ENCODE results near the gene PHF12. TPM values are rescaled to one million over a fixed set of nuclear protein-coding genes. Genes with fewer than 3 reads are reported as not detected.

PHF12 gene
- total and polyA plus RNA-seq, 2 of the 13 experiments (the other 11 are each of a cell fraction or from before 2014, with no cell fraction given) = 9.8 to 17.1 TPM

- TF ChIP-seq ZNF780A (CRISPR knock-in tag; IDR thresholded peaks at IDR 0.05) (peak; percentile 47; the same call in 1 of the 2 replicates), HIC2 (CRISPR knock-in tag; IDR thresholded peaks at IDR 0.05; ENCODE audit: low read depth) (peak; percentile 44), ZNF256 (CRISPR knock-in tag; conservative IDR thresholded peaks at IDR 0.05) (no peak), FOXO1 (CRISPR knock-in tag; IDR thresholded peaks at IDR 0.05) (peak; percentile 28; the same call in 1 of the 2 replicates), TAF1 (CRISPR knock-in tag; IDR thresholded peaks at IDR 0.05) (peak; percentile 45), ZNF781 (CRISPR knock-in tag; IDR thresholded peaks at IDR 0.05; ENCODE audit: borderline replicate concordance, not compliant biosample characterization) (peak; percentile 10), CBFB (CRISPR knock-in tag; IDR thresholded peaks at IDR 0.05) (peak; percentile 53; the same call in 1 of the 2 replicates), PCBP1 (IDR thresholded peaks at IDR 0.05; ENCODE audit: borderline replicate concordance, low read depth, low read length) (no peak), ZNF451 (CRISPR knock-in tag; IDR thresholded peaks at IDR 0.05) (no peak), ZBTB14 (CRISPR knock-in tag; IDR thresholded peaks at IDR 0.05) (no peak), THRA (CRISPR knock-in tag; IDR thresholded peaks at IDR 0.05; ENCODE audit: borderline replicate concordance) (peak; percentile 66; the same call in 1 of the 2 replicates), RFXAP (CRISPR knock-in tag; IDR thresholded peaks at IDR 0.05; ENCODE audit: borderline replicate concordance) (no peak), ZNF205 (CRISPR knock-in tag; IDR thresholded peaks at IDR 0.05) (0 out of 2 replicates have a peak, but pooled peaks have one; percentile 37)
- TF ChIP-seq, protein P1, sequence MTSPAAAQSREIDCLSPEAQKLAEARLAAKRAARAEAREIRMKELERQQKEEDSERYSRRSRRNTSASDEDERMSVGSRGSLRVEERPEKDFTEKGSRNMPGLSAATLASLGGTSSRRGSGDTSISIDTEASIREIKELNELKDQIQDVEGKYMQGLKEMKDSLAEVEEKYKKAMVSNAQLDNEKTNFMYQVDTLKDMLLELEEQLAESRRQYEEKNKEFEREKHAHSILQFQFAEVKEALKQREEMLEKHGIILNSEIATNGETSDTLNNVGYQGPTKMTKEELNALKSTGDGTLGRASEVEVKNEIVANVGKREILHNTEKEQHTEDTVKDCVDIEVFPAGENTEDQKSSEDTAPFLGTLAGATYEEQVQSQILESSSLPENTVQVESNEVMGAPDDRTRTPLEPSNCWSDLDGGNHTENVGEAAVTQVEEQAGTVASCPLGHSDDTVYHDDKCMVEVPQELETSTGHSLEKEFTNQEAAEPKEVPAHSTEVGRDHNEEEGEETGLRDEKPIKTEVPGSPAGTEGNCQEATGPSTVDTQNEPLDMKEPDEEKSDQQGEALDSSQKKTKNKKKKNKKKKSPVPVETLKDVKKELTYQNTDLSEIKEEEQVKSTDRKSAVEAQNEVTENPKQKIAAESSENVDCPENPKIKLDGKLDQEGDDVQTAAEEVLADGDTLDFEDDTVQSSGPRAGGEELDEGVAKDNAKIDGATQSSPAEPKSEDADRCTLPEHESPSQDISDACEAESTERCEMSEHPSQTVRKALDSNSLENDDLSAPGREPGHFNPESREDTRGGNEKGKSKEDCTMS (CRISPR knock-in tag; conservative IDR thresholded peaks at IDR 0.05) = no peak
- TF ChIP-seq, protein P2, sequence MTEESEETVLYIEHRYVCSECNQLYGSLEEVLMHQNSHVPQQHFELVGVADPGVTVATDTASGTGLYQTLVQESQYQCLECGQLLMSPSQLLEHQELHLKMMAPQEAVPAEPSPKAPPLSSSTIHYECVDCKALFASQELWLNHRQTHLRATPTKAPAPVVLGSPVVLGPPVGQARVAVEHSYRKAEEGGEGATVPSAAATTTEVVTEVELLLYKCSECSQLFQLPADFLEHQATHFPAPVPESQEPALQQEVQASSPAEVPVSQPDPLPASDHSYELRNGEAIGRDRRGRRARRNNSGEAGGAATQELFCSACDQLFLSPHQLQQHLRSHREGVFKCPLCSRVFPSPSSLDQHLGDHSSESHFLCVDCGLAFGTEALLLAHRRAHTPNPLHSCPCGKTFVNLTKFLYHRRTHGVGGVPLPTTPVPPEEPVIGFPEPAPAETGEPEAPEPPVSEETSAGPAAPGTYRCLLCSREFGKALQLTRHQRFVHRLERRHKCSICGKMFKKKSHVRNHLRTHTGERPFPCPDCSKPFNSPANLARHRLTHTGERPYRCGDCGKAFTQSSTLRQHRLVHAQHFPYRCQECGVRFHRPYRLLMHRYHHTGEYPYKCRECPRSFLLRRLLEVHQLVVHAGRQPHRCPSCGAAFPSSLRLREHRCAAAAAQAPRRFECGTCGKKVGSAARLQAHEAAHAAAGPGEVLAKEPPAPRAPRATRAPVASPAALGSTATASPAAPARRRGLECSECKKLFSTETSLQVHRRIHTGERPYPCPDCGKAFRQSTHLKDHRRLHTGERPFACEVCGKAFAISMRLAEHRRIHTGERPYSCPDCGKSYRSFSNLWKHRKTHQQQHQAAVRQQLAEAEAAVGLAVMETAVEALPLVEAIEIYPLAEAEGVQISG (CRISPR knock-in tag; IDR thresholded peaks at IDR 0.05) = peak; percentile 99
- TF ChIP-seq, protein P3, sequence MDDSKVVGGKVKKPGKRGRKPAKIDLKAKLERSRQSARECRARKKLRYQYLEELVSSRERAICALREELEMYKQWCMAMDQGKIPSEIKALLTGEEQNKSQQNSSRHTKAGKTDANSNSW (CRISPR knock-in tag; IDR thresholded peaks at IDR 0.05; ENCODE audit: borderline replicate concordance) = peak; percentile 44; the same call in 1 of the 2 replicates
Measured at GRCh38 chr17:28951991-28952975, 965 bp upstream of the PHF12 start (continued).
